GM23338 (cell line): ENCODE data around the gene MYG1.
A peak's percentile ranks its signal among the peaks of the same experiment; 100 is the strongest.

Source experiments
- CREB1 ChIP-seq: fragments of 250-450 bp; sonication (Bioruptor Pico); IDR thresholded peaks from 2 replicates; pipeline ENCODE4 v1.5.0; 2020; ENCODE audit warnings: low read depth, mild to moderate bottlenecking, moderate library complexity
- CTCF ChIP-seq, 2 experiments: fragments of 200-600 bp in 1 of 2; sonication (generic) in 1 of 2; conservative IDR thresholded peaks; 2 replicates each; pipeline versions ENCODE4 v1.5.1 to v1.6.1; 2016 to 2017; ENCODE audit warnings: antibody characterized with exemption in 2 of 2, low read depth in 2 of 2, mild to moderate bottlenecking in 2 of 2, moderate library complexity in 1 of 2
- ETS1 ChIP-seq: IDR thresholded peaks from 2 replicates; pipeline ENCODE4 v1.6.1; 2016; ENCODE audit warnings: antibody characterized with exemption
- EZH2 ChIP-seq: fragments of 200-600 bp; sonication (generic); IDR thresholded peaks from one replicate; pipeline ENCODE4 v1.8.0; 2017; ENCODE audit warnings: antibody characterized with exemption, mild to moderate bottlenecking, low read depth; ENCODE audit not compliant: unreplicated experiment
- EZH2phosphoT487 ChIP-seq: fragments of 200-600 bp; sonication (generic); IDR thresholded peaks from one replicate; pipeline ENCODE4 v1.8.1; 2018; ENCODE audit warnings: antibody characterized with exemption; ENCODE audit not compliant: unreplicated experiment
- JUNB ChIP-seq: IDR thresholded peaks from one replicate; pipeline ENCODE4 v1.6.1; 2016; ENCODE audit warnings: antibody characterized with exemption; ENCODE audit not compliant: unreplicated experiment
- POLR2AphosphoS5 ChIP-seq: IDR thresholded peaks from 2 replicates; pipeline ENCODE4 v1.6.1; 2016; ENCODE audit warnings: antibody characterized with exemption, low read depth
- REST ChIP-seq: IDR thresholded peaks from one replicate; pipeline ENCODE4 v1.6.1; 2018; ENCODE audit warnings: antibody characterized with exemption; ENCODE audit not compliant: unreplicated experiment

- TF ChIP-seq CTCF (conservative IDR thresholded peaks at IDR 0.05; ENCODE audit: low read depth in 2 of 2), result peak; percentile 40 to 66
- TF ChIP-seq POLR2AphosphoS5, result no peak; the same call in none of the 2 replicates
- TF ChIP-seq REST, result no peak
- TF ChIP-seq EZH2, result peak; percentile 49
- no peak for TF ChIP-seq ETS1
- TF ChIP-seq CREB1 (CRISPR knock-in tag), result no peak
- no peak for TF ChIP-seq EZH2phosphoT487
- TF ChIP-seq JUNB, result no peak
Measured at GRCh38 chr12:53344824-53345485, 45.5 kb downstream of the MYG1 start.
